NCI-H2171 treated with DMSO at 0.1 percent for 48 hours (cell line): ENCODE data around the gene NPAS3.

Experiments
- DNase-seq: peaks from one replicate; lab custom pipeline; 2025; lab: John Stamatoyannopoulos, UW

The NPAS3 gene

GRCh38 chr14:33556382-33557121 lies 617.9 kb downstream of the NPAS3 start:
- no peak for DNase-seq

- no peak for DNase-seq
Observed at GRCh38 chr14:33560718-33561431, 622.2 kb downstream of the NPAS3 start.

GRCh38 chr14:33561488-33562175 lies 623.0 kb downstream of the NPAS3 start:
- peak; percentile 89 for DNase-seq

DNA sequence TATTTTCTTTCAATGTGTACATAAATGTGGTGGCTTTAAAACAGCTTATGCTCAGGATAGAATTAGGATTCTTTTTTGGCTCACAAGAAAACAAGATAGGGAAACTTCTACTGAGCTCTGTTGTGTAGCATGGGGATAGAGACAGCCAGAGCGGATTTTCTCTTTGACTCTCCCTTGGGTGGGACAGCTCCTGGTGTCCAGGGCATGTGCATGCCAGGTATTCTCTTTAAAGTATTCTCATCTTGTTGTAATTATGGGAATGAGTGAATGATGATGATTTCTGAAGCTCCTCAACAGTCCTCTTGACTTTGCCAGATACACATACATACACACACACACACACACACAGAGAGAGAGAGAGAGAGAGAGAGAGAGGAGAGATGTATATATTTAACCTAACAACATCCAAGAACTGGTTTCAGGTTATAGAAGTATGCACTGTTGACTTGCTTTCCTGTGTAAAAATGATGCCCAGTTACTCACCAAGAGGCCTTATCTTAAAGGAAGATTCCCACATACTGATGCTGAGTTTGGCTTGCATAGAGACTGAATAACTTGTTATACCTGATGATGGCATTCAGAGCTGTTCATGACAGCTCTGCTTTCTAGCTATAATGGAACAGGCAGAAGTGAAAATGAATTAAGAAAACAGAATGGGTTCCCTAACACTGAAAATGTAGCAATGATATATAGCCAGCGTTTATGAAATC lies 624.7 kb downstream of the NPAS3 start:
- no peak for DNase-seq

DNA sequence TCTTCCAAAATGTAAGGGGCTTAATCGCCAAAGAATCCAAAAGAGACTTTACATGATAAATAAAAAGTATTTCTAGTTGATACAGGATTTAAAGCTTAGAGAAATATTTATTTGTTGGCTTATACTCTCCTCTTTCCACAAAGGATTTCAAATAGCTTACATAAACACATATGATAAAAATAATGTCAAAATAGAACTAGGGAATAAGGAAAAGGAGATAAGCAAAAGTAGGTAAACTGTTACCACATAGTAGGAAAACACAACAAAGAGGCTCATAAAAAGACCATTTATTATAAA lies 625.2 kb downstream of the NPAS3 start:
- DNase-seq, result no peak

DNA sequence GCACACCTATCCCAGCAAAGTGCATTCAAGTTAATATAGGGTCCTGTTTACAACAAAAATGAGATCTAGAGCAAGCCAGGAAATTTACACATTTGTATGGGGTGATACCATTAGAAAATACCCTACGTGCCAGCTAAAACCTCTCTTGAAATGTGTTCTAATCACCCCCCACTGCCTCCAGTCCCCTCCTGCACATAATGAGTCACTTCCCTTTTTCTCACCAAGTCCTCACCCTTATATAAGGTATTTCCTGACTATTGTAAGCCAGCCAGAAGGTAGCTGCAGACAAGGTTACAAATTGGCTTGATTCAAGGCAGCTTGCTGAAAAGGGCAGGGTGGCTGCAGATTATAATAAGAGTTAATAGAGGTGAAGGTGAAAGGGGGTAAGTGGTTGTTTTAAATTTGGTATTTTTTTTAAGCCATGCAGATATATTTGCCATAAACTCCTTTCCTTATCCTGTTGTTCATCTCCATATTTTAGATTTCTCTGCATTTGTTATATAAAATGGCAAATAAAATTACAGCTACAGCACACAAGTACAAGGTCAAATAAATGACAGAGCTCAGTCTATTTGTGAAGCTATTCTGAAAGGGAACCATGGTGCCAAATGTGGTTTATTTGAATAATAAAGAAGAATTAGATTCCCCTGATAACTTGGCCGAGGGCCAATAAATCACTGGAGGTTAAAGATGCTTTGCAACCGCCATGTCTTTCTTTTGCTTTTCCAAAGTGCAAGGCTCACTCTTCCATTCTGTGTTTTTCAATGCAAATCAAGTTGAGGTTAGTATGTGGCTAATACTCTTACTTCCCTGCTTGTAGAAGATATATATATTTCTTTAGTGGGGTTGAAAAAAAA lies 626.3 kb downstream of the NPAS3 start:
- no peak for DNase-seq

GRCh38 chr14:33566082-33566481 lies 627.4 kb downstream of the NPAS3 start:
- no peak for DNase-seq

- peak; percentile 77 for DNase-seq
Observed at GRCh38 chr14:33567023-33567728, 628.5 kb downstream of the NPAS3 start.

DNA sequence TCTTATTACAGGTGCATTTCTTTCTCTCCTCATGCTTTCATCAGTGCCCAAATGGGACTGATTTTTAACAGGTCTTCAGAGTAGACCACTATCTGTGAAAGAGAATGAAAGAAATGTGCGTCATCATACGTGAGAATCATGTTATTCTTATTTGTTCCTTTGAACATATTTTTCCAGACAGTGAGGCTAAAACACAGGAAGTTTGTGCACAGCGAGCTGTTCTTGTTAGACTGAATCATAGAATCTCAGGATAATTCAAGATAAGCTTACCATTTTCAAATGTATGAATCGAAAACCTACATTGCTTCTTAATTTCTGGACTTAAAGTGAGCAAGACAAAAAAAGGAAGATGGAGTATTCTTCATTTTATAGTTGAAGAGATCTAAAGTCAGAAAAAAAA lies 629.1 kb downstream of the NPAS3 start:
- no peak for DNase-seq

DNA sequence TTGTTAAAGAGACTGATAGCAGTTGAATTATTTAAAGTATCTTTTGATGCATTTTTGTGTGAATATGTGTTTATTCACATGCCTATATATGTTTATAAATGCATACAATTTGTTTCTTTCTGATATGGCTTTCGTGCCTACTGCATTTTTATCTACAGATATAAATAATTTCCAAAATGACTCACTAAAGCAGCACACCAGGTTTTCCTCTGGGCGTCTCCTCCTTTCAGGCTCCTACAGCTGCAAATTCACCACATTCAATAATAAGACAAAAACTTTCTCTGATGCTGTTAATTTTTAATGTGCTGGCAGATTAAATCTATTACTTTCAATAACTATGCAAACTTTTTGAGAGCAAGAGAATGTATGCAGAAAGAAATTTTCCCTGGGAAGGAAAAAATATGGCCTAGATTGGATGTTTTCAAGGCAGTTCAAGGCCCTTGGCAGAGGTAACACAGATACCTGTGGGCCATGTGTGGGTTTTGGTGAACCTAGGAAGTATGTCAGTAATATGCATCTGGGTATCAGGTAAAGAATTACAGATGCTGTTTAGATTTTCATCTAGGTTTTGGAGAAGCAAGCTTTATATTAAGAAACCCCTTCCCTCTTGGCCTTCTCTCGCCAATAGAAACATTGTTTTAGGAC lies 630.4 kb downstream of the NPAS3 start:
- DNase-seq, result no peak

DNA sequence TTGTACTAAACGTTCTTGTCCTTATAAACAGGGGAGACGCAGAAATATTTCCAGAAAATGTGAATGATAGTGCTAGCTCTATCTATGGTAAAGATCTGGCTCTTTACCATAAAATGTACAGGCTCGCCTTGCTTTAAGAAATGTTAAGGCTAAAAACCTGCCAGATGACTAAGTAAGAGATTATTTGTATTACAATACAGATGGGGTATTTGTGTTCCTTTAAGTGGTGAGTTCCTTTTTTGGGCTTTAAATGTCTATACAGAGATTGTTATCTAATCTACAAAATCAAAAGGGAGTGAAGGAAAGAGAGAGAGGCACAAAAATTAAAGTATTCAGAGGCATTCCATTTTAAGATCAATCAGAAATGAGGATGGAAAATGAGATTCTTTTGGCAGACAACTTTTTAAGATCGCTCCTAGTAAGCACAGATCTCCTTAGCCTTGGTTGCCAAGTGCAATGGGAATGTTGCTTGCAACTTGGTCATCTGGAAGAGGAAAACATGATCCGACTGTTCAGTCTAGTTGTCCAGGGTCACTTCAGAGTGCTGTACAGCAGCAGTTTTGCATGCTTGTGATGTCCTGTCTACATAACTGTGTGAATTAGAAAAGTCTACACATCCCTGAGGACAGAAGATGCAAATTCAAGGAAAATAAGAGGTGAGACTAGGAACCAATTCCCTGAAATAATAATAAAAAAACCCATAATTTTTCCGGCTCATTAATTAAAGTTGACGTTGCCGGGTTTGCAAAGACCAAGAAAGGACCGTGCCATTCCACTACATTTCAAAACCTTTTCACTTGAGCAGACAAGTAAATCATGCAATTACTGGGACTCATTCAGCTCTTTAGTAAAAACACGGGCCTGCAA lies 631.4 kb downstream of the NPAS3 start:
- DNase-seq, result no peak

DNA sequence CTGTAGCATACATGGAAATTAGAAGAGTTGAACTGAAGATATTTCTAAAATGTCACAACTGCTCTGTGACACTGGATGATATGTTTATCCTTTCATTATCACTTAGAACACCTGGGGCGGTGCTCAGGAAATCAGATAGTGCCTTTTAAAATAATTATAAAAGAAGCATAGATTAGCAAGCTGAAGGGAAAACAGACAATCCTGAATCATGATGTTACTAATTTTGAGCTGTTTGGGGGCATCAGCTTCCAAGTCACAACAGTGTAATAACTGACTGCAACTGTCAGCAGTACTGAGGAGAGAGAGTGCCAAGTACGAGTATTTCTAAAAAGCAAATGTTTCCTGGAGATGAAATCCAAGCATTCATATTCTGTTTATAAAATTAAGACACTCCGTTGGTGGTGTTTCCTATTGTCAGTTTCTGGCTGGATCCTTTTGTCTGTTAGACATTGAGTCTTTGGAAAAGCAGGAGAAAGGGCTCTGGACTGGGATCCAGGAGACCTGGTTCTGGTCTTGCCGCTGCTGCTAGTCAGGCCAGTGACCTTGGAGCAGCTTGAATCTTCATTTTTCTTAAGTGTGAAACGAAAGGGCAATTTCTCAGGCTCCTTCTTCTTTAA lies 632.1 kb downstream of the NPAS3 start:
- DNase-seq, result no peak

- DNase-seq, result no peak
Observed at GRCh38 chr14:33573301-33573880, 634.7 kb downstream of the NPAS3 start.

DNA sequence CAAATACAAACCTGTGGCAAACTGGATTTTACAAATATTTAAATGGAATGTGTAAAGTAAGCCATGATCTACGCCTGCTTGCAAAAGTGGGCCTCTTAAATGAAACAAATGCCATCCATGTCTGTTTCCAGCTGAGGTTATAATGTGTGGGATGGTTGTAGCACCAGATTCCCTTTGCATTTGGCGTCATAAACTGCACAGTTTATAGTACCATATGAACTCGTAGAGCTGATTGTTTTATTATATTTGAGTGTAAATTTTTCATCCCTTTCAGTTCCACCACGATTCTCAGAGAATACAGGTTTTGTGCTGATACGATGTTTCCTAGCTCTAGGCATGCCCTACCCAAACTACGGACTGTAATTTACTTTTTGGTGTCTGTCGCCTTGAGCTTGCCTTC lies 637.3 kb downstream of the NPAS3 start:
- no peak for DNase-seq

GRCh38 chr14:33578461-33579216 lies 640.0 kb downstream of the NPAS3 start:
- DNase-seq, result no peak

DNA sequence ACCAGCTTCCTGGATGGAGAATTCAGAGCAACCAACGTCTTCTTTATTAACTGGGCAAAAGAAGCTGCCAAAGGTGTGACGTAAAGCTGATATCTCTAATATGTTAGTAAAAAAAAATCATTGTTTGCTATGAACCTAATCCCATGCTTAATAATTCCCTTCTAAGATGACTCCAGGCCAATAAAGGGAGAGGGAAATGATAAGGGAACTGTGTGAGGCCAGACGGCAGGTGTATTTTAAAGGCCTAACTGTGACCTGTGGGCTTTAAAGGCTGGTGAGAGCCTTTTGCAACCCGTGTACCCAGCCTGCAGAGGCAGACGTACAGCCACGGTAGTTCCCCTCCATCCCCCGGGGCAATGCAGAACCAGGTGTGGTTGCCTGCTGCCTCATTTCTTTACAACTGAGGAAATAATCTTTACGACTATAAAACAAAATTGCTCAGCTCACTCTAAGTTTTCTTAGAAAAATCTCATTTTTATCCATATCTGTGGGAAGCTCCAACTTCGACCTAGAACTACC lies 641.6 kb downstream of the NPAS3 start:
- no peak for DNase-seq

DNA sequence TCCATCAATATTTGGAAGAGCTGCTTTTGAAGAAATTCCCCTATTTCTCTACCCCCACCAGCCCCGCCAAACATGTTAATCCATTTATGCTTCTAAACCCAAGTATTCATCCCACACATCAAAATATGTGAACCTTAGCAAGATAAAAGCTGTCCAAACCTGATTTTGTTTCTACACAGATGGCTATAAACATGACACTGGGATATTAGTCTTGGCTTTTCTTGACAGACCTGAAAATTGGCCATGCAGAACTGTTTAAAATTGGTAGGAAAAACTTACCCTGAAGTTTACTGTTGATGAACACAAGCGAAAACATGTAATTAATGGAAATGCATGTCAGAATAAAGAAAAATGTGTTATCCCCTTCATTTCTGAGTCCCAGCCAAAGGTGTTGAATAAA lies 642.2 kb downstream of the NPAS3 start:
- DNase-seq, result no peak

- no peak for DNase-seq
Observed at GRCh38 chr14:33584697-33585096, 646.0 kb downstream of the NPAS3 start.
